NCI-H2227 (cell line): ENCODE results near the gene LATS2.

Experiments used
- DNase-seq: peaks from one replicate; lab custom pipeline; 2025; ENCODE audit not compliant: unreplicated experiment; lab: John Stamatoyannopoulos, UW

LATS2 gene

GRCh38 chr13:20994441-20994821, 67.0 kb downstream of the LATS2 start:
- DNase-seq, result no peak

DNA sequence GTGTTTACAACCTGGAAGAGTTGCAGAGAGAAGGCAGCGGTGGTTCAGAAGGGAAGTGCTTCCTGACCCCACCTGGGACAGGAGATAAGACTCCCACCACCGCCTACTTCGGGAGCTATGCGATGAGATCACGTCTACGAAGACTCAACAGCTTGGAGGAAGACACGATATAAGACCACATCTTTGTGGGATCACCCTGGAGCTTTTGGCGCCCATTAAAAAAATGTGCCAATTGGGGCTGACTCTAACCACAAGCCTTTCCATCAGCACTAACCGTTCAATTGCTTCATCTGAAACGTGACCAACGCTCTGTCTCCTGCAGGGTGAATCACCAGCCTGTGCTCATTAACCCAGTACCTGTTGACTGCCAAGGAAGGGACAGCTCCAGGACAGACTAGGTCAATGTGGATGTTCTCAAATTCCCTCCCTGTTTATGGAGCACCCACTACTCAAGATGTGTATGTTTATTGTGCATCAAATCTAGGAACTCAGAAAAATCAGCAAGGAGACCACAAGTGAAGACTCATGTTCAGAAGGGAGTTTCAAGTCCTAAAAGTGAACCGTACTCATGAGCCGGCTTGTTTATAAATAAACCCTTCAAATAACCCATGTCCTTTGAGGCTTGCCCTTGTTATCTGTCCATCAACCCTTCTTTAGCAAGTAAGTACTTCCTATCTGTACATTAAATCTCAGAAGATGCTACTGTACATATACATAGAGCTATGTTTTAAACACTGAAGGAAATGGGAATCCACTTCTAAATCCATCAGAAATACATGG, 67.5 kb downstream of the LATS2 start:
- DNase-seq, result no peak

DNA sequence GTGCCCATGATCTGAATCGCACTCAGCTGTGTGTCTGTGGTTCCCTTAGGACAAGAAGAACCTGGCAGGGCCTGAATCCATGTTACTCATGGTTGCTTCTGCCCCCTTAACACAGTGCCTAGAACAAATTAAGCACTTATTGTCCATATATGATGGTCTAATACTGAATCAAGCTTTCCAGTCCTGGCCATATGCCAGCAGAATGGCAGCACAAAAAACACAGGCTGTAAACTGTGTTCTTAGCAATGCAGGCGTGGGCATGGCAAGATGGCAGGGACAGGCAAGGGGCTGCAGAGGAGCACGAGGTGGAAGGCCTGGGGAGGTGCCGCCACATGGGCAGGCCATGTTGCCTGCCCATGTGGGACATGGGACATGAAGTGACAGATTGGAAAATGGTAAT, 68.2 kb downstream of the LATS2 start:
- DNase-seq, result no peak

- no peak for DNase-seq
These were observed 69.5 kb downstream of the LATS2 start for GRCh38 chr13:20991741-20992520.

GRCh38 chr13:20990910-20991525, 70.4 kb downstream of the LATS2 start:
- DNase-seq, result no peak

DNA sequence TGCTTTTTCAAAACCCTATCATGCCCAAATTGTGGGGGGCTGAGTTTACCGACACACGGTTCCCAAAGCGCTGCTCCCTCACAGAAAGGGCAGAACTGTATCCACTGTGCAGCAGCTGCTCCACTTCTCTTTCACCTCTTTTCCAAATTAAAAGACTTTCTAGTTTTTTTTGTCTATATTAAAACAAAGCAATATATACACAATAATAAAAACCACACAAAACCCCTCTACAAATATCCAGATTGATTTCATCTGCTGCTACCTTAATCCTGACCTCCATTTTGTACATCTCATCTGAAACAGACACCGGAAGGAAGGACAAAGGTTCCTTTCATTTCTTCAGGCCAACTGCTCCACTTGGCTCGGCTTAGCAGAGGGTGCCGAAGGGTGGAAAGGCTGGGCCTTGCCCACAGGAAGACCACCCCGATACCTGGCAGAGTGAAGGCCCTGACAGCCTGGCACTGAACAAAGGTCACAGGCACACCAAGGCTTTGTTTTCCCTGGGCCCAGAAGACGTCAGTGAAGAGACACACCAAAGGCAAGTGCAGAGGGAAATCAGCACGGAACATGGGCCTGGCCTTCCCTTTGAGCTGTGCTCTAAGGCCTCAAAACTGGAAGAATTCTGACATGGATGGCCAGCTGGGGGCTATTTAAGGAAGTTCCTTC, 71.6 kb downstream of the LATS2 start:
- DNase-seq, result no peak

- no peak for DNase-seq
These were observed 72.3 kb downstream of the LATS2 start for GRCh38 chr13:20988909-20989655.

- DNase-seq, result no peak
These were observed 73.1 kb downstream of the LATS2 start for GRCh38 chr13:20988033-20988908.

- DNase-seq, result no peak
These were observed 73.8 kb downstream of the LATS2 start for GRCh38 chr13:20987599-20987998.

- no peak for DNase-seq
These were observed 76.5 kb downstream of the LATS2 start for GRCh38 chr13:20984879-20985278.

- DNase-seq, result no peak
These were observed 78.0 kb downstream of the LATS2 start for GRCh38 chr13:20983386-20983785.

GRCh38 chr13:20981370-20982095, 79.9 kb downstream of the LATS2 start:
- no peak for DNase-seq

DNA sequence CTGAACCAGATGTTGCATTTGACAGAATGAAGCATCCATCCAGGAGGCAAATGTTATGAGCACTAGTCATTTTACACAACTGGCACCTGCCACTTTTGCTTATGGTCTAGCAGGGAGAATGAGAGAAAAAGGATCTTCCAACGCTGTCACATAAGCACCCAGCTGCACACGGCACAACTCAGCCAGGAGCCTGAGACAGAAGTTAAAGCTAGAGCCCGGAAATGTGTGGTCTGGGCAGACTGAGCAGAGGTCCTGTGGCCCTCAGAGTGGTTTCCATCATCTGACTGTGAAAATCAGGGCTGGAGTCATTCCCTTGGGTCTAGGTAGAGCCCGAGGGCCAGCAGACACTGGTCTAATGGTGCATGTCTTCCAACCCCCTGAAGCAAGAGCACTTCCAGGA, 80.5 kb downstream of the LATS2 start:
- no peak for DNase-seq

DNA sequence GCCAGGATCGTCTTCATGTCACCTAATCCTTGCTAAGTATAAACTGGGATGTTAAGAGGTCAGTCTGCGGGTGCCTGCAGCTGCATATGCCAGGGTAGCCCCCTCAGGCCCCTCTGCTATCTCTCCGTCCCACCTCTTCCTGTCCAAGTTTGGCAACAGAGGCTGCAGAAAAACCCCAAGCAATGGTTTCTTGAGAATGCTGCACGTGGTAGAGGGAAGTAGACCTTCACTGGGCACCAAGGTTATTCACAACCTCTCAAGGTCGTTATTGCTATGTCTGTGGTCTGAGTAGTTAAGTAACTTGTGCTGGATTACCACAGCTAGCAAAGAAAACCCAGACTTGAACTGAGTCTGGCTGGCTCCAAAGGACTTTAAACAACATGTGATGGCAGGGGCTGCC, 81.0 kb downstream of the LATS2 start:
- no peak for DNase-seq

DNA sequence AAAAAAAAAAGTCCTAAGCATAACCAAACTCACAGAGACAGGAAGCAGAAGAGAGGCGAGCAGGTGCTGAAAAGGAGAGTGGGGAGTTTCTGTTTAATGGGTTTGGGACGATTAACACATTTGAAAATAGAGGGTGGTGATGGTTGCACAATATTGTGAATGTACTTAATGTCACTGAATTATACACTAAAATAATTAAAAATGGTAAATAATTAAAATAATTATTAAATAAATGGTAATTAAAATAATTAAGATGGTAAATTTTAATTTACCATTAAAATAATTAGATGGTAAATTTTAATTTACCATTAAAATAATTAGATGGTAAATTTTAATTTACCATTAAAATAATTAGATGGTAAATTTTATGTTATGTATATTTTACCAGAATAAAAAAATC, 84.0 kb downstream of the LATS2 start:
- no peak for DNase-seq

DNA sequence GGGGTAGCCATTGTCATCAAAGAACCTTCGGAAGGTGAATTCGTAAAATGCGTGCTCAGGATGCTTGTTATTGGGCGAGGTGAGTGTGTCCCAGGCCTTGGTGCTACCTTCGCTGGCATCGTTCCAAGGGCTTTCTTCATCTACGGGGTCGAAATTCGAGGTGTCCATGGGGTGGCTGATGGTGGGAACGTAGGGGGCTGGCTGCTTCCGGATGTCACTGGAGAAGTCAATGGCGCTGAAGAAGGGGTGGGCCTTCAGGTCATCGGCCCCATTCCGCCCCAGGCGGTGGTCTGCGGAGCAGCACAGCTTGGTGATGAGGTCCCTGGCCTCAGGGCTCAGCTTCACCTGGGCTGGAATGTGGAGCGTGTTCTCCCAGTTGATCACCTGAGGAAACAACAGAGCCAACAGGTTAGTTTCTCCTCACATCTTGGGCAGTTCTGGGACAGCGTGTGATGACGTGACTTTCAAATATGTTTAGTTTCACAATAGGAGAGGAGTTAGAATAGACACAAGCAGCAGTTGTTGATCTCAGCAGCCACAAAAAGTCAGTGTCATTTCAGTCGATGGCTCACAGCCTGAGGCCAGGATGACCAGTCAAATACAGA, 86.3 kb downstream of the LATS2 start:
- DNase-seq, result no peak

DNA sequence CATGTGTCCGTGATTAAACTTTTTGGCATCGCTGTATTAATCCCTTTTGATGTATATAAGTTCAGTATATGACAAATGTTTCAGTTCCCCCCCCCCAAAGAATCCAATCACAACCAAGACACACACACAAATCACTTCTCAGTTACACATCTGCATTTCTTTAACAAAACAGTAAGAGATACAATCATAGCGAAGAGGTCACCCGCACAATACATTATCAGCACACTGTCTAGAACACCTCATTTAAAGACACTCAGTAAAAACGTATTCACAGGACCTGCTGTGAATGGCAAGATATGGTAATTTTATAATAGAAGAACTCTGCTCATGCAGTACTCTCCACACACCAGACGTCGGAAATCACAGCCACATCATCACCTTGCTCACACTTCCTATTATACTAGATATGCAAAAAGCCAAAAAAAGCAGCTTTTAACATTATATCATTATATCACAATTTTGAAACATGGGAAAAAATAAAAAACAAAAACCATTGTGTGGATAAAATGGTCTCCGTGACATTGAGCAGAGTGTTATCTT, 87.4 kb downstream of the LATS2 start:
- DNase-seq, result no peak

GRCh38 chr13:20972731-20973130, 88.7 kb downstream of the LATS2 start:
- no peak for DNase-seq

DNA sequence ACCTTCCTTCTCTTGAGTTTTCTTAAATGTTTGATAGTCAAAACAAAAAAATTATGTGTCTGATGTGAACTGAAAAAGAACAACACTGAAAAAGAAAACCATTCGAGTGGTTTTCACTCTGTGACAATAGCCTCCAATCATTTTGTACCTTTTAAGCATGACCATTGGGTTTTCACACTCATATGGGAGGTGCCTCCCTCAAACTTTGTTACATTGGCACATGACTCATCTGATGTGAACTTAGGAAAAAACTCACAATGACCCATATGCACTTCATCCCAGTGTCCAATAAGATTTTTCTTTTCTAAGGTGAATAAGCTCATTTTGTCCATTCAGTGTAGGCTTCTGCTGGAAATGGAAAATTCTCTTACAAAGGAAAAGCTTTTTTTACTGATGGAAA, 92.2 kb downstream of the LATS2 start:
- DNase-seq, result no peak
